Activated effector memory CD4-positive, alpha-beta T cell treated with anti-CD3 and anti-CD28 coated beads, Interleukin-2, amount 50 U/mL, for 16 hours (primary cell): ENCODE data around the gene HMMR.
A peak's percentile ranks its signal among the peaks of the same experiment; 100 is the strongest.

Experiments used
- DNase-seq: peaks from one replicate; pipeline ENCODE4 v3.0.0-alpha.2; 2020

Gene HMMR

DNA sequence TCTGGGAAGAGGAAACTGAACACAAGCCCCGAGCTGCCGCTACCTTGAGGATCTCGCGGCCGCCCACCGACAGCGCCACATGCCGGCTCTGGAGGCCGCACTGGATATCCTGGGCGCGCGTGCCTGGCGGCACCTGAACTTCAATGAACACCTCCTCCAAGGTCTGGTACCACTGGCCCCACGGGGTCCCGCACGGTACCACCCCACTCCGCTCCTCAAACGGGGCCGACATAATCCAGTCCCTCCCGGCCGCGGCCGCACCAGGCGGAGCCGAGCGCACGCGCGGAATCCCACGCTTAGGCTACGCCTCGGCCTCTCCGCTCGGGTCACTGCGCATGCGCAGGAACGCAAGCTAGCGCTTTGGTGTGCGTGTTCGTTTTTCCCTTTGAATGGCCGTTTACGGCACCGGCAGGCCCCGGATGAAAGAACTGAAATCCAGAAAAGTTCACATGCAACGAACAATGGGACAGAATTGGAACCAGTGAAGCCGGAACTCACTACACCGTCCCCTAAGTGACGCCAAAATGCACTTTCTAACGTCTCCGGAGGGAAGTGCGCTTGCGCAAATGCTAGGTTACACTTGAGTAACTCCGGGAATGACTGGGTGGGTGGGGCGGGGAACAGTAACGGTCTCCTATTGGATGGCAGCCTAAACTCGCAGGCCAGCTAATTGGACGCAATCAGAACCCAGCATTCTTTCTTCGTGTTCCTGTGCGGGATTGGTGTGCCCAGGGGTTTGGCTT, 442 bp upstream of the HMMR start, which contains the start of gene NUDCD2:
Gene NUDCD2, minus strand, starts transcription at position 284 of the 743 bp plus-strand sequence. Its CDS starts 52 bp downstream, at position 232.
- DNase-seq, result peak; percentile 98

- DNase-seq, result no peak
These were observed 2.6 kb downstream of the HMMR start for GRCh38 chr5:163463063-163463435.

- no peak for DNase-seq
These were observed 7.2 kb downstream of the HMMR start for GRCh38 chr5:163467682-163468081.

DNA sequence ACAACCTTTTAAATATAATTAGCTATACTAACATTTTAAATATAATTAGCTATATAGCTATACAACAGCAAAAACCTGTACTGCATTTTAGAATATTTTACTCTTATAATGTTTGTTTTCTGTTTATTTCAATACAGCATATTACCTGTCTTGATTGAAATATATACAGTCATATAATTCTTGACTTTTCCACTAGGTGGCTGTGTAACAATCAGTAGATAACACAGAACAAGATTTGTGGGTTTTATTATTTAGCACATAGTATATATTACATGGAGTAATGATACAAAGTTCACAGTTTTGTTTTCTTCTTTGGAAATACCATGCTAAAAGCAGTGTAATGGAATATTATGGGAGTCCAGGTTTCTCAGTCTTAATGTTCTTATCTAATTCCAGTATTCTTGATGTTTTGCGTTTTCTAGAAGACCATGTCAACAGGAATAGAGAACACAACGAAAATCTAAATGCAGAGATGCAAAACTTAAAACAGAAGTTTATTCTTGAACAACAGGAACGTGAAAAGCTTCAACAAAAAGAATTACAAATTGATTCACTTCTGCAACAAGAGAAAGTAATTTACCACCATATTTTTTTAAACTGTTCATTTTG, 13.3 kb downstream of the HMMR start:
- no peak for DNase-seq

DNA sequence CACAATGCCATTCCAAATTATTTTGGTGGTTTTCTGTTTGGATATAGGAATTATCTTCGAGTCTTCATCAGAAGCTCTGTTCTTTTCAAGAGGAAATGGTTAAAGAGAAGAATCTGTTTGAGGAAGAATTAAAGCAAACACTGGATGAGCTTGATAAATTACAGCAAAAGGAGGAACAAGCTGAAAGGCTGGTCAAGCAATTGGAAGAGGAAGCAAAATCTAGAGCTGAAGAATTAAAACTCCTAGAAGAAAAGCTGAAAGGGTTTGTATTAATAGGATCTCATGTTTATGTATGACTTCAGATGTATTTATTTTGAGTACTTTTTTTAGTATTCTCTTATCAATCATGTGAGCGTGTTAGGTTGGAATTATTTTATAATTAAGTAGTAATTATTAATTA, 15.0 kb downstream of the HMMR start:
- DNase-seq, result no peak

- DNase-seq, result no peak
These were observed 17.9 kb downstream of the HMMR start for GRCh38 chr5:163478126-163478981.

GRCh38 chr5:163478982-163479271, 18.5 kb downstream of the HMMR start:
- no peak for DNase-seq

- peak; percentile 68 for DNase-seq
These were observed 28.8 kb downstream of the HMMR start for GRCh38 chr5:163489055-163489744.

DNA sequence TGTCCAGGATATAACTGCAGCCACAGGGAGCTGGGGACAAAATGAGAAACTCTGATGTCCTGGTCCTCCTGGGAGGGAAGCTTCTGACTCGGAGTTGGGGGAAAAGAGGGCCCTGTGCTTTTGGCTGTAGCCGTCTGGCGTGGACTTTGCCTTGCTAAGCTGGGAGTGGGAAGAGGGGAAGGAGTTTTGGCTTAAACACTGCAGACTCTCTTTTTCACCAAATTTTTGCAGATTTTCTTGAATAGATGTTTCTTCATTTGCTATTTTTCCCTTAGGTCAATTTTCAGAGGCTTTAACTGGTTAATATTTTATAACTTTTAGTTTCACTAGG, 29.3 kb downstream of the HMMR start:
- DNase-seq, result no peak

DNA sequence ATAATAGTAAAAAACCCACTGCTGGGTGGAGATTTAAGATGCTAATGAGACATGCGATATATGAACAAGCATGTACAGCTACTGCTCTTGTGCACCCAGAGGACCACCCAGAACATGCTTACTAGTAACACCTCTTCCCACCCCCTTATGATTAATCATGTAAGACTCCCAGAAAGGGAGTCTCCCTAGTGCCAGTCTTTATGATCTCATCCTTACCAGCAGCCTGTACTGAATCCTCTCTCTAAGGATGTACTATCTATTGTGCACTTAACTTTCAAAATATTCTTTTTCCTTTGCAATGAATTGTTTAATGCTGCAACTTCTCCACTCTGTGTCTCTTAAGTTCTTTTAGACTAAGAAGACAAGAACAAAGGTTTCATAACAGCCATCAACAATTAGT, 35.9 kb downstream of the HMMR start:
- DNase-seq, result no peak

DNA sequence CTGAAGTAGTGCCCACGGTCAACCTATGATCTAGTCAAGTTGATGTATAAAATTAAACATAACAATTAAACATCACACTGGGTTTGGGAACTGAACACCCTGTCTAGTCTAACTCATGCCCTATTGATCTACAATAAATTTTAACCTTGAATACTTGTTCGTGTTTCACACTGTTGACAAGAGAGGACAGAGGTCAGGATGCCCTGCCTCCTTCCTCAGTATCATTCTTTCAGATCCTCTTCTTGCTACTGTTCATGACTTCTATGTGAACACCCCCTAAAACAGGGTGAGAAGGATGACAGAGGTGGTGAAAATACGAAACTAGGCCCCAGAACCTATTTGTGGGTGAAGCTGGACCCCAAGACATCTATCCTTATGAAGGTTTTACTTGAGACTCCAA, 36.9 kb downstream of the HMMR start:
- no peak for DNase-seq

DNA sequence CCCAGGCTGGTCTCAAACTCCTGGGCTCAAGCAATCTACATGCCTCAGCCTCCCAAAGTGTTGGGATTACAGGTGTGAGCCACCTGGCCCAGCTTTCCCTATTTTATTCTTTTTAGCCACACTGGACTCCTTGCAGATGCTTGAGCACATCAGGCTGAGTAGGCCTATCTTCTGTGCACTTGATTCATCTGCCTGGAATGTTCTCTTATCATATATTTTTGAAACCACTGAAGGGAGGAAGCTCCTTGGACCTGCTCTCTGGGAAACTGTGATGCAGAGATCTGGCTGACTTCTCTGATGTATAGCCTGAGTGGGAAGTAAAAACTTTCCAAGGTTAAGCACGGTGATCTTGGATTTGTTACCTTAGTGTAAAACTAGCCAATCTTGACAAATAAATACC, 38.5 kb downstream of the HMMR start:
- no peak for DNase-seq

- DNase-seq, result no peak
These were observed 42.1 kb downstream of the HMMR start for GRCh38 chr5:163502521-163502920.

DNA sequence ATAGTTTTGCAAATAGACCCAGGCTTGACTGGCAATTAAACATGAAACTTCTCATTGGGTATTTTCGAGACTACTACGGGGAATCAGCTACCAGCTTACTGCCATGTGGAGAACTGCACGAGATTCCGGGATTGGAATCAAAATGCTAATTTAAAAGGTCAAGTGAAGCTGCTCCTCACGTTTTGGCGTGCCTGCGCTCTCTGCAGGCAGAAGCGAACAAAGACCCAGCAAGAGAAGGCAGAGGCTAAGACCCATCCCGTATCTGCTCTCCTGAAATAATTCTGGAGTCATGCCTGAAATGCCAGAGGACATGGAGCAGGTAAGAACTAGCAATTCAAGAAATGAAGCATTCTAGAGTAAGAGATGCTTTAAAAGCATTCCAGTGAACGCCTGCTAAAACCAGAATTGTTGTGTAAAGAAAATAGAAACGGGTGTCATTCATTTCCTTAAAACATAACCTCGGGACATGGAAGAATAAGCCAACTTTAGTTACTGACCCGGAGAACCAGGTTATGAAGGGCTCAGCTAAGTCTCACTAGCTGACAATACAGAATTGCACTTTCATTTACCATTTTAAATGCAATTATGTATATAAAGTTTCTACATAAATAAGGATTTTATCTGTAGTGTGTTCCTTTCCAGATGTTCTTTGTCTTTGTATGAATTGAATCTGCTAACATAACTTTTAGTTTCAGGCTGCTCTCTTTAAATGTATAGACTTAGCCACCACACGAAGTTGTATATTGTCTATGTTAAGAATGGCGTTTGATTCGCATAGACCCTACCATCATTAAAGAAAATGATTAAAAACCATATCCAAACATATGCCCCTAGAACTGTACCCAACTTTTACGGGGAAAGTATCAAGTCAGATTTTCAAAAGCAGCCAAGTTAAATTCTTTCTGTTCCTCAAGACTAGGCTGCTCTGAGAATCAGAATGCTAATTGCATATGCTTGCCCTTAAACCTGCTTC, 43.0 kb downstream of the HMMR start:
- DNase-seq, result peak; percentile 72

GRCh38 chr5:163504079-163504931, 43.9 kb downstream of the HMMR start:
- DNase-seq, result peak; percentile 77

DNA sequence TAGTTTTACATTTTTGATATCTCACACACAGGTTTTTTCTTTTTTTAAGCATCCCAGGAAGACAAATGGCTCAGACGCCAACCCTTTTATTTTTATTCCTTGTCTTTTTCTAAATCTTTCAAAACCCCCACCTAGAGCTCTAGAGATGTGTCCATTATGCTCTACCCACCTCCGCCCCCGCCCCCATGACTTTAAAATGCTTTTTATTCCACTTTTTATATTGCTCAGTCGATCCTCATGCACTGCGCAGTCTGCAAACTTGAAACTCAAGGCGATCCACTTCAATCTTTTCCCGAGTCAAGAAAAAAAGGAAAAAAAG, 44.6 kb downstream of the HMMR start:
- DNase-seq, result no peak

- DNase-seq, result peak; percentile 99
These were observed 45.1 kb downstream of the HMMR start, which contains the start of gene MAT2B for GRCh38 chr5:163505368-163506094. TSS of gene MAT2B (plus strand) at chr5:163505619. CDS start at chr5:163505687, 68 bp downstream.

- peak; percentile 68 for DNase-seq
These were observed 45.6 kb downstream of the HMMR start for GRCh38 chr5:163506095-163506457.

- no peak for DNase-seq
These were observed 46.3 kb downstream of the HMMR start for GRCh38 chr5:163506726-163507125.

DNA sequence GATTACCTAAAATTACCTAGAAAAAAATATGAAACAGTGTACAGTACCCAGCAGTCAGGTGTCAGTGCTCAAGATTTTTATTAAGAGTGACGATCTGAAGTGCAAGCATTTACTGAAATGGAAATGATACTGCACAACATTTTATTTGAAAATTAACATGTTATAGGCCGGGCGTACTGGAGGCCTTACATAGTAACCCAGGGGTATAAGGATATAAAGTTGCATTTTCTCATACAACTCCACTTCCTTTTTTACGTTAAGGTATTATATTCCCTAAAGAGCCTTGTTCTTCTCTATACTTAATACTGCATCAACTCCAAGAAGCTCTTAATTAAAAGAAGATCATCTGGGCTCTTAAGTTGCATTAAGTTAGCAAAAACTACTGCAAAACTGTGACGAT, 48.3 kb downstream of the HMMR start:
- no peak for DNase-seq
